Fibroblast of villous mesenchyme (primary cell): ENCODE results near the gene HES7. TPM values are rescaled to one million over a fixed set of nuclear protein-coding genes. Genes with fewer than 3 reads are reported as not detected.

ENCODE experiments used
- DNase-seq: peaks from one replicate; pipeline ENCODE4 v3.0.0-alpha.2; 2010; ENCODE audit warnings: low read depth
- H3K4me3 ChIP-seq: 2 replicates; pipeline ENCODE4 v1.5.1; 2011; ENCODE audit warnings: low read depth, mild to moderate bottlenecking, low read length
- small RNA-seq: library from RNA; depleted of rRNA; stranded (forward); fragments of <200 nt; gene quantifications from one replicate; pipeline ENCODE3, GENCODE V24; 2012
- total RNA-seq: library from RNA; depleted of rRNA; stranded (reverse); fragments of >200 nt; gene quantifications from 2 replicates; pipeline ENCODE4 v1.2.3, GENCODE V29; 2012
- TF ChIP-seq, protein P1 (sequence below): IDR thresholded peaks from 2 replicates; pipeline ENCODE4 v1.5.1; 2012; ENCODE audit warnings: low read depth, mild to moderate bottlenecking, low read length; ENCODE audit not compliant: insufficient read depth

The HES7 gene
- total RNA-seq, 1 donor, result not detected

DNA sequence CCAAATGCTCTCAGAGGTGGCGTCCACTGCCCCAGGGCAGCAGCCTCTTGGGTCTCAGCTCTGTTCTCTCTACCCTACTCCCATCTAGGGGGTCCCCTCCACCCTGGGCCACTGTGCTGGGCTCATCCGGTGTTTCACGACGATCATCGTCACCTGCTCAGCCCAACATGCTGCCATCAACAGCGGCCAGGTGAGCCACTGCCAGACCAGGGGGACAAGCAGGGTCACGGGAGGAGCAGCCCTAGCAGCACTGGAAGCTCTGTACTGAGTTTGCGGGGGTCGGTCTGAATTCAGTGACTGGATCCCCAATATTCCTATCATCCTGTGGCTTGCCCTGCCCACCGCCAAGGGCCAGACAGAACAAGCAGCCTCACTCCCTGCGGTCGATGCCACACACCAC is 52.4 kb downstream of the HES7 start:
- TF ChIP-seq, protein P1, sequence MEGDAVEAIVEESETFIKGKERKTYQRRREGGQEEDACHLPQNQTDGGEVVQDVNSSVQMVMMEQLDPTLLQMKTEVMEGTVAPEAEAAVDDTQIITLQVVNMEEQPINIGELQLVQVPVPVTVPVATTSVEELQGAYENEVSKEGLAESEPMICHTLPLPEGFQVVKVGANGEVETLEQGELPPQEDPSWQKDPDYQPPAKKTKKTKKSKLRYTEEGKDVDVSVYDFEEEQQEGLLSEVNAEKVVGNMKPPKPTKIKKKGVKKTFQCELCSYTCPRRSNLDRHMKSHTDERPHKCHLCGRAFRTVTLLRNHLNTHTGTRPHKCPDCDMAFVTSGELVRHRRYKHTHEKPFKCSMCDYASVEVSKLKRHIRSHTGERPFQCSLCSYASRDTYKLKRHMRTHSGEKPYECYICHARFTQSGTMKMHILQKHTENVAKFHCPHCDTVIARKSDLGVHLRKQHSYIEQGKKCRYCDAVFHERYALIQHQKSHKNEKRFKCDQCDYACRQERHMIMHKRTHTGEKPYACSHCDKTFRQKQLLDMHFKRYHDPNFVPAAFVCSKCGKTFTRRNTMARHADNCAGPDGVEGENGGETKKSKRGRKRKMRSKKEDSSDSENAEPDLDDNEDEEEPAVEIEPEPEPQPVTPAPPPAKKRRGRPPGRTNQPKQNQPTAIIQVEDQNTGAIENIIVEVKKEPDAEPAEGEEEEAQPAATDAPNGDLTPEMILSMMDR, result no peak
- DNase-seq, result no peak

More for the DNA sequence above, 52.4 kb downstream of the HES7 start:
- H3K4me3 ChIP-seq, result no peak overlapping the region

Small RNA genes lying within 50 kb of the gene (small RNA-seq; reads per million reads assigned to genes)
- gene MIR4314, result not detected

Other genes with a start within 250 kb of the HES7 start
- 103 and 111 TPM in 2 replicates for gene CHD3, start 235.3 kb downstream of the HES7 start, total RNA-seq
- gene RNF227, start 207.8 kb downstream of the HES7 start, total RNA-seq, result 2.2 and 4.2 TPM in 2 replicates
- 1.3 and 1.7 TPM in 2 replicates for gene KCNAB3, start 194.2 kb downstream of the HES7 start, total RNA-seq
- gene TRAPPC1, start 192.2 kb downstream of the HES7 start, total RNA-seq, result 42.7 and 47.4 TPM in 2 replicates
- 21.3 and 25.5 TPM in 2 replicates for gene CNTROB, start 191.9 kb downstream of the HES7 start, total RNA-seq
- under 0.01 TPM in 1 of 2 replicates, not detected in the other for gene GUCY2D, start 121.5 kb downstream of the HES7 start, total RNA-seq
- gene ALOX15B, start 85.0 kb downstream of the HES7 start, total RNA-seq, result not detected in 2 replicates
- gene ALOX12B, start 36.4 kb downstream of the HES7 start, total RNA-seq, result not detected in 2 replicates
- not detected in 2 replicates for gene ALOXE3, start 5.6 kb downstream of the HES7 start, total RNA-seq
- 5.5 and 12.5 TPM in 2 replicates for gene PER1, start 28.3 kb upstream of the HES7 start, total RNA-seq
- 5.6 and 6.1 TPM in 2 replicates for gene VAMP2, start 38.8 kb upstream of the HES7 start, total RNA-seq
- gene TMEM107, start 52.3 kb upstream of the HES7 start, total RNA-seq, result 15.5 and 23.7 TPM in 2 replicates
- 6.0 and 8.4 TPM in 2 replicates for gene BORCS6, start 66.1 kb upstream of the HES7 start, total RNA-seq
- gene AURKB, start 86.5 kb upstream of the HES7 start, total RNA-seq, result 12.9 and 19.0 TPM in 2 replicates
- 6.0 and 10.3 TPM in 2 replicates for gene CTC1, start 124.0 kb upstream of the HES7 start, total RNA-seq
- 38.0 and 41.9 TPM in 2 replicates for gene PFAS, start 125.2 kb upstream of the HES7 start, total RNA-seq
- 8.2 and 13.5 TPM in 2 replicates for gene RANGRF, start 164.6 kb upstream of the HES7 start, total RNA-seq
- gene SLC25A35, start 171.3 kb upstream of the HES7 start, total RNA-seq, result 0.86 and 0.97 TPM in 2 replicates
- gene ARHGEF15, start 186.1 kb upstream of the HES7 start, total RNA-seq, result not detected in 2 replicates
- not detected in 2 replicates for gene ODF4, start 215.7 kb upstream of the HES7 start, total RNA-seq